Testis (tissue), 3 donors: ENCODE measurements around the gene NKAIN2. TPM values are rescaled to one million over a fixed set of nuclear protein-coding genes. Genes with fewer than 3 reads are reported as not detected.

Source experiments
- DNase-seq: peaks from one replicate; pipeline ENCODE4 v3.0.0-alpha.2; 2019
- H3K27ac ChIP-seq, 2 donors: fragments of 200-600 bp; sonication (generic); one replicate each; pipeline ENCODE4 v1.5.1; 2019
- H3K27me3 ChIP-seq: fragments of 200-600 bp; sonication (generic); one replicate; pipeline ENCODE4 v1.5.1; 2019
- H3K36me3 ChIP-seq: fragments of 200-600 bp; sonication (generic); one replicate; pipeline ENCODE4 v1.5.1; 2017; ENCODE audit warnings: low read depth; ENCODE audit errors: missing control alignments
- H3K4me1 ChIP-seq: fragments of 200-600 bp; sonication (generic); one replicate; pipeline ENCODE4 v1.5.1; 2019
- H3K4me3 ChIP-seq, 2 donors: fragments of 200-600 bp; sonication (generic); one replicate each; pipeline ENCODE4 v1.5.1; 2017 to 2019
- H3K9me3 ChIP-seq: fragments of 200-600 bp; sonication (generic); one replicate; pipeline ENCODE4 v1.5.1; 2017
- CTCF ChIP-seq, 3 experiments: fragments of 450-650 bp in 2 of 3; fragments of 200-600 bp in 1 of 3; sonication (generic) in 1 of 3; IDR thresholded peaks; one replicate each; pipeline ENCODE4 v1.5.1; 2016 to 2019; ENCODE audit warnings: antibody characterized with exemption in 3 of 3, mild to moderate bottlenecking in 2 of 3, moderate library complexity in 1 of 3
- POLR2A ChIP-seq: fragments of 450-650 bp; IDR thresholded peaks from one replicate; pipeline ENCODE4 v1.6.1; 2017; ENCODE audit warnings: antibody characterized with exemption, mild to moderate bottlenecking, moderate library complexity
- WGBS, 2 donors: methylation state at CpG; one replicate each; pipeline ENCODE4 v1.1.5; 2018; 5-methylcytosine and 5-hydroxymethylcytosine counted together
- intact Hi-C: fragments of 100-400 bp; cut with DNase I; formaldehyde crosslinking; loops from one replicate; pipeline ENCODE4 v1.15.1; 2023; ENCODE audit warnings: low total_unique reads
- polyA plus RNA-seq: library from polyadenylated mRNA; stranded (reverse); fragments of 350-450 nt; fragmentation: Illumina TruSeq; extraction: RNeasy Lipid Tissue Mini Kit (QIAGEN cat#74804); gene quantifications from one replicate; pipeline ENCODE4 v1.2.3, GENCODE V29; 2014; ENCODE audit warnings: low read depth, low replicate concordance; ENCODE audit not compliant: insufficient read depth
- total RNA-seq, 2 donors: library from RNA; depleted of rRNA; stranded (reverse); fragments of >200 nt; gene quantifications; one replicate each; pipeline ENCODE4 v1.2.3, GENCODE V29; 2016

NKAIN2 gene
- total and polyA plus RNA-seq, 3 donors from 2014 or later = 0.56 to 1.1 (median 0.71) TPM

- Histone ChIP-seq H3K4me1 (no peaks in the 10 kb centered on the region), H3K27ac (no peak overlapping the region), H3K9me3 (no peaks in the 10 kb centered on the region), H3K4me3 (no peak overlapping the region), H3K36me3 (no peaks in the 10 kb centered on the region), H3K27me3 (no peaks in the 10 kb centered on the region)
- DNase-seq = no peak
- intact Hi-C loops = no loop called here
- TF ChIP-seq POLR2A (no peak), CTCF (IDR thresholded peaks at IDR 0.05) (no peak)
- WGBS, 2 donors = 92 to 96% methylated on average over 2 of the region's 2 CpGs
Observed at GRCh38 chr6:124434421-124434820, 630.8 kb downstream of the NKAIN2 start.

GRCh38 chr6:124436803-124437202 is 633.1 kb downstream of the NKAIN2 start:
- TF ChIP-seq CTCF (IDR thresholded peaks at IDR 0.05) (no peak), POLR2A (no peak)
- Histone ChIP-seq H3K36me3 (no peaks in the 10 kb centered on the region), H3K9me3 (no peaks in the 10 kb centered on the region), H3K27me3 (no peaks in the 10 kb centered on the region), H3K4me1 (no peaks in the 10 kb centered on the region), H3K27ac (no peak overlapping the region), H3K4me3 (no peak overlapping the region)
- 81 to 86% methylated on average over 3 of the region's 3 CpGs for WGBS, 2 donors
- no peak for DNase-seq
- intact Hi-C loops = no loop called here

- WGBS, 2 donors = 77 to 82% methylated on average over 4 of the region's 4 CpGs
- Histone ChIP-seq H3K4me3 (no peak overlapping the region), H3K9me3 (no peaks in the 10 kb centered on the region), H3K4me1 (no peaks in the 10 kb centered on the region), H3K27me3 (no peaks in the 10 kb centered on the region), H3K36me3 (no peaks in the 10 kb centered on the region), H3K27ac (no peak overlapping the region)
- TF ChIP-seq CTCF (IDR thresholded peaks at IDR 0.05) (no peak), POLR2A (no peak)
- no peak for DNase-seq
- intact Hi-C loops = no loop called here
Observed at GRCh38 chr6:124438546-124439065, 634.9 kb downstream of the NKAIN2 start.

- intact Hi-C loops = no loop called here
- H3K27ac ChIP-seq = no peak overlapping the region
- H3K4me1 ChIP-seq = no peaks in the 10 kb centered on the region
- H3K9me3 ChIP-seq = no peaks in the 10 kb centered on the region
- H3K36me3 ChIP-seq = no peaks in the 10 kb centered on the region
- 88 to 98% methylated on average over 3 of the region's 3 CpGs for WGBS, 2 donors
- H3K4me3 ChIP-seq = no peak overlapping the region
- no peak for DNase-seq
- H3K27me3 ChIP-seq = no peaks in the 10 kb centered on the region
- TF ChIP-seq POLR2A (no peak), CTCF (IDR thresholded peaks at IDR 0.05) (no peak)
Observed at GRCh38 chr6:124441450-124441849, 637.8 kb downstream of the NKAIN2 start.

GRCh38 chr6:124443541-124443940 is 639.9 kb downstream of the NKAIN2 start:
- Histone ChIP-seq H3K36me3 (no peaks in the 10 kb centered on the region), H3K9me3 (no peaks in the 10 kb centered on the region), H3K4me1 (no peaks in the 10 kb centered on the region), H3K27ac (no peak overlapping the region), H3K4me3 (no peak overlapping the region), H3K27me3 (no peaks in the 10 kb centered on the region)
- 57 to 59% methylated on average over 2 of the region's 2 CpGs for WGBS, 2 donors
- no peak for DNase-seq
- intact Hi-C loops = no loop called here
- TF ChIP-seq POLR2A (no peak), CTCF (IDR thresholded peaks at IDR 0.05) (no peak)
